Transverse colon (tissue), 3 donors: Measurements from ENCODE around the gene ISM2.
"Not testable (repeated sequence)": the region's sequence is repeated elsewhere in the genome, so short reads cannot be mapped to it uniquely, and the experiment has no call there.

Source experiments
- EP300 ChIP-seq: sonication (generic); formaldehyde crosslinking; IDR thresholded peaks from one replicate; pipeline ENCODE4 v1.6.1; 2017; ENCODE audit warnings: antibody characterized with exemption, low read depth
- POLR2A ChIP-seq: fragments of 450-650 bp; IDR thresholded peaks from one replicate; pipeline ENCODE4 v1.6.1; 2016; ENCODE audit warnings: antibody characterized with exemption, mild to moderate bottlenecking, moderate library complexity
- TF ChIP-seq, protein P1 (sequence below), 5 experiments: fragments of 200-600 bp in 3 of 5; fragments of 450-650 bp in 2 of 5; sonication (generic) in 3 of 5; IDR thresholded peaks; 1 replicate in 2 of 5; 2 replicates in 3 of 5; pipeline ENCODE4 v1.5.1; 2016 to 2017; ENCODE audit warnings: antibody characterized with exemption in 5 of 5, inconsistent platforms in 3 of 5, mild to moderate bottlenecking in 2 of 5, moderate library complexity in 1 of 5

DNA sequence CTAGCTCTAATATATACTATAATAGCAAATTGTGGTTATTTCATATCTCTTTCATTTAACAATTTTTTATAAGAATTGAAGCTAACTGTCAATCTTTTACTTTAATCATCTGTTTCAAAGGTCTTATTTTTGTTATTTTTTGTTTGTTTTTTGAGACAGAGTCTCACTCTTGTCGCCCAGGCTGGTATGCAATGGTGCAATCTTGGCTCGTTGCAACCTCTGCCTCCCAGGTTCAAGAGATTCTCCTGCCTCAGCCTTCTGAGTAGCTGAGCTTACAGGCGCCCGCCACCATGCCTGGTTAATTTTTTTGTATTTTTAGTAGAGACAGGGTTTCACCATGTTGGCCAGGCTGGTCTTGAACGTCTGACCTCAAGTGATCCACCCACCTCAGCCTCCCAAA, 30.1 kb upstream of the ISM2 start:
- TF ChIP-seq, protein P1, sequence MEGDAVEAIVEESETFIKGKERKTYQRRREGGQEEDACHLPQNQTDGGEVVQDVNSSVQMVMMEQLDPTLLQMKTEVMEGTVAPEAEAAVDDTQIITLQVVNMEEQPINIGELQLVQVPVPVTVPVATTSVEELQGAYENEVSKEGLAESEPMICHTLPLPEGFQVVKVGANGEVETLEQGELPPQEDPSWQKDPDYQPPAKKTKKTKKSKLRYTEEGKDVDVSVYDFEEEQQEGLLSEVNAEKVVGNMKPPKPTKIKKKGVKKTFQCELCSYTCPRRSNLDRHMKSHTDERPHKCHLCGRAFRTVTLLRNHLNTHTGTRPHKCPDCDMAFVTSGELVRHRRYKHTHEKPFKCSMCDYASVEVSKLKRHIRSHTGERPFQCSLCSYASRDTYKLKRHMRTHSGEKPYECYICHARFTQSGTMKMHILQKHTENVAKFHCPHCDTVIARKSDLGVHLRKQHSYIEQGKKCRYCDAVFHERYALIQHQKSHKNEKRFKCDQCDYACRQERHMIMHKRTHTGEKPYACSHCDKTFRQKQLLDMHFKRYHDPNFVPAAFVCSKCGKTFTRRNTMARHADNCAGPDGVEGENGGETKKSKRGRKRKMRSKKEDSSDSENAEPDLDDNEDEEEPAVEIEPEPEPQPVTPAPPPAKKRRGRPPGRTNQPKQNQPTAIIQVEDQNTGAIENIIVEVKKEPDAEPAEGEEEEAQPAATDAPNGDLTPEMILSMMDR (IDR thresholded peaks at IDR 0.05), result not testable (repeated sequence)
- not testable (repeated sequence) for TF ChIP-seq EP300, POLR2A
